ENCODE data around the gene COL13A1.

The COL13A1 gene

DNA sequence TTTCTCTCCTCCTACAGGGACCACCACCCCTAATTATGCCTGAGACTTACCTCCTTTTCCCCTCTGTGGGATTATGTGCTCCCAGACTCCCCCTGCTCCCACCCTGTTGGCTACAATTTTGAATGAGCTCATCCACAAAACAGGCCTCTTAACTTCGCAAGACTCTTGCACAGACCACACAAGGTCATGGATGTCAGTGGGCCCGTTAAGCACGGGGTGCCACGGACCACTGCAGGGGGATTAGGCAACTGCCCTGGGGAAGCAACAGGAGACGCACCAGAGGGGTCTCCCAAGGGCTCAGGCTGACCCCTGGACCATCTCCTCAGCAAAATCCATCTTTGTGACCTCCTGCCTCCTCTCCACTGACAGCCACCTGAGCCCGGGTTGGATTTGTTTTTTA lies 42.1 kb upstream of the COL13A1 start:
- in situ Hi-C loops (cut with HindIII; ENCODE audit: low sequenced_read_pairs) = loop anchor here (5.0 kb wide), 2 partner anchors 47 to 77 kb away; no protein-coding TSS in a partner anchor
- TF ChIP-seq, protein P1, sequence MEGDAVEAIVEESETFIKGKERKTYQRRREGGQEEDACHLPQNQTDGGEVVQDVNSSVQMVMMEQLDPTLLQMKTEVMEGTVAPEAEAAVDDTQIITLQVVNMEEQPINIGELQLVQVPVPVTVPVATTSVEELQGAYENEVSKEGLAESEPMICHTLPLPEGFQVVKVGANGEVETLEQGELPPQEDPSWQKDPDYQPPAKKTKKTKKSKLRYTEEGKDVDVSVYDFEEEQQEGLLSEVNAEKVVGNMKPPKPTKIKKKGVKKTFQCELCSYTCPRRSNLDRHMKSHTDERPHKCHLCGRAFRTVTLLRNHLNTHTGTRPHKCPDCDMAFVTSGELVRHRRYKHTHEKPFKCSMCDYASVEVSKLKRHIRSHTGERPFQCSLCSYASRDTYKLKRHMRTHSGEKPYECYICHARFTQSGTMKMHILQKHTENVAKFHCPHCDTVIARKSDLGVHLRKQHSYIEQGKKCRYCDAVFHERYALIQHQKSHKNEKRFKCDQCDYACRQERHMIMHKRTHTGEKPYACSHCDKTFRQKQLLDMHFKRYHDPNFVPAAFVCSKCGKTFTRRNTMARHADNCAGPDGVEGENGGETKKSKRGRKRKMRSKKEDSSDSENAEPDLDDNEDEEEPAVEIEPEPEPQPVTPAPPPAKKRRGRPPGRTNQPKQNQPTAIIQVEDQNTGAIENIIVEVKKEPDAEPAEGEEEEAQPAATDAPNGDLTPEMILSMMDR (IDR thresholded peaks at IDR 0.05; ENCODE audit: low read depth, low read length, missing control alignments) = no peak
- DNase-seq (ENCODE audit: low read depth) = no peak
- H3K4me3 ChIP-seq (ENCODE audit: low read depth, low read length) = no peak overlapping the region

DNA sequence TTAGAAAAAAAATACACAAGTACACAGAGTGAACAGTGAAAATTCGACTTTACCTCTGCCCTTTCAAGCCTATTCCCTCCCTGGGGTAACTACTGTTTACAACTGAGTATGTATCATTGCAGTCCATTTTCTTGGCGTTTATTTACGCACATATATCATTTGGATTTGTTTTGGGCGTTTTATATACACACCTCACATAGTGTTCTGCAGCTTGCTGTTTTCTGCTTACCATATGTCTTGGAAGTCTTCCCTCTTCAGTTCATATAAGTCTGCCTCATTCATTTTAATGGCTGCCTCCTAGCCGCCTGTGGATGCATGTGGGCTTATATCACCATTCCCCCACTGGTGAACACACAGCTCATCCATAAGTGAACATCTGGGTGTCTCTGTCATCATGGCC lies 41.6 kb upstream of the COL13A1 start:
- TF ChIP-seq, protein P1 (IDR thresholded peaks at IDR 0.05; ENCODE audit: low read depth, low read length, missing control alignments) = no peak
- DNase-seq (ENCODE audit: low read depth) = no peak
- in situ Hi-C loops (cut with HindIII; ENCODE audit: low sequenced_read_pairs) = no loop called here
- no peak overlapping the region for H3K4me3 ChIP-seq (ENCODE audit: low read depth, low read length)

DNA sequence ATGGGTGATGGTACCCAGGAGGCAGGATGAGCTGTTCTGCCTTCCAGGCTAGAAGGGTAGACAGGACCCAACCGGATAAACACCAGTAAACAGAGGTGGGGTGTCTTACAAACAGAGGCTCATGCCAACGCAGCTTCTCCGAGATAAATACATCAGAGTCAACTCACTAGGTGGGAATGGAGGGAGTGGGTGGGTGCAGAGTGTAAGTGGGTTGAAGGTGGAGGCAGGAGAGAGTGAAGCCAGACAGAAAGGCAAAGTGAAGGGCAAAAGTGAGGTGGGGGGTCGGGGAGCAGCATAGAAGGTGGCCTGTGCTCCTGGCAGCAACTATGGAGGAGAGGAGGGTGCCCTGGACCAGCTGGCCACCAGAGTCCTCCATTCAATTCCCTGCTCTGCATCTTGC lies 40.4 kb upstream of the COL13A1 start:
- in situ Hi-C loops (cut with HindIII; ENCODE audit: low sequenced_read_pairs) = no loop called here
- TF ChIP-seq, protein P1 (IDR thresholded peaks at IDR 0.05; ENCODE audit: low read depth, low read length, missing control alignments) = no peak
- no peak for DNase-seq (ENCODE audit: low read depth)
- no peak overlapping the region for H3K4me3 ChIP-seq (ENCODE audit: low read depth, low read length)

DNA sequence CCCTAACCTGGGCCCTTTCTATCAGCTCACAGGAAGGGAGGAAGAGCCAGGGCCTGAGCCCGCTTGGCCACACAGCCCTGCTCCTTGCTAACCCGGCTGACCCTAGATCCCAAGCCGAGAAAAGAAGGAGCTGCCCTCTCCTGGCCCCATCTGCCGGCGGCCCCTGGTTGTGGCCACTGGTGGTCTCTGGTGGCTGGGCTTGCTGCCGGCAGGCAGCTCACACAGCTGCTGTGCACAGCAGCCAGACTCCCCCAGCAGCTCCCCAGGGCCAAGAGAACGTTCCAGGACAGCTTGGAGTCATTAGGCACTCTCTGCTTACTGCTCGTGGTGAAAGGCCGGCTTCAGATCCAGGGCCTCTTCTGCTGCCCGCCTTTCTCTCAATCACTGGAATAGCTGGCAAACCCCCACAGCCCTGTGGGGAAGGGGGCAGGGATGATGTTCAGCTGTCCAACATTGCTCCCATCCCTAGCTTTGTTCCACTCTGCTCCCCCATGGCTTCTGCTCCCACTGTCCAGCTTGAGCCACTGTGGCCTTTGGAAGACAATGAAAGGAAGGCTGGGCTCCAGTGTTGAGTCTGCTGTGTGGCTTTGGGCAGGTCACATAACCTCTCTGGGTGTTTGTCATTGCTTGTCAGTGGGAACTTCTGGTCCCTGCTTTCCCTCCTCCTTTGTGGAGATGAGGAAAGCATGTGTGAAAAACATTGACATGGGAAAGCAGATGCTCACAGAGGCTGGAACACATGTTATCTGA lies 35.4 kb upstream of the COL13A1 start:
- H3K4me3 ChIP-seq (ENCODE audit: low read depth, low read length) = no peak overlapping the region
- no peak for DNase-seq (ENCODE audit: low read depth)
- in situ Hi-C loops (cut with HindIII; ENCODE audit: low sequenced_read_pairs) = no loop called here
- TF ChIP-seq, protein P1 (IDR thresholded peaks at IDR 0.05; ENCODE audit: low read depth, low read length, missing control alignments) = no peak

DNA sequence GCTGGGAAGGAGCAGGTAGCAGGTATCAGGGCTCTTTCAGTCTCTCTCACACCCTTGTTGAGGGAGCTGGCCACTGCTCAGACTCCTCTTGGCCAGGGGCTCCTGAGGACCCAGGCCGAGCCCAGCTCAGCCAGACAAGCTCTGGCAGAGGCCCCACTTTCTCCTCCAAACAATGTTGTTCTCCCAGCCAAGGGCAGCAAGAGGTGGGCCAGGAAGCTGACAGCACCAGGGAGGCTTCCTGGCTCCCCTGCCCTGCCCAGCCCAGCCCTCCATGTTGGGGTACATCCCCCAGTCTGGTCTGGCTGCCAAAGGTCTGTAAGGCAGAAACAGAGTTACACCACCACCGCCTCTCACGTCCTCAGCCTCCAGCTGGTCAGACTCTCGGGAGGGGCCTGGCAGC lies 33.9 kb upstream of the COL13A1 start:
- DNase-seq (ENCODE audit: low read depth) = no peak
- no peak overlapping the region for H3K4me3 ChIP-seq (ENCODE audit: low read depth, low read length)
- TF ChIP-seq, protein P1 (IDR thresholded peaks at IDR 0.05; ENCODE audit: low read depth, low read length, missing control alignments) = no peak
- in situ Hi-C loops (cut with HindIII; ENCODE audit: low sequenced_read_pairs) = no loop called here

DNA sequence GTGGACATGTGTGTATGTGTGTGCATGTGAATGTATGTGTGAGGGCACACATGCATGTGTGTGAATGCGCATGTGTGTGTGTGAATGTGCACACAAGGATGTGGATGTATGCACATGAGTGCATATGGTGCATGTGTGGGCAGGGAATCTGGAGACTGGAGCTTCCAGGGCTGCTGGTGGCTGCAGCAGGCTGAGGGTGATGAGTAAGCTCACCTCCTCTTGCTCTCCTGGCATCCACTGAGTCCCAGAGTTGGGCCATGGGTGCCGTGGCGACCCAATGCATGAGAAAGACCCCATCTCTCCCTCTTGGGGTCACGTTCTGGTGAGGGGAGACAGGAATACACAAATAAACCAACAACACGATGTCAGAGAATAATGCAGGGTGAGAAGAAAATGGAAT lies 33.3 kb upstream of the COL13A1 start:
- TF ChIP-seq, protein P1 (IDR thresholded peaks at IDR 0.05; ENCODE audit: low read depth, low read length, missing control alignments) = no peak
- in situ Hi-C loops (cut with HindIII; ENCODE audit: low sequenced_read_pairs) = no loop called here
- DNase-seq (ENCODE audit: low read depth) = no peak
- no peak overlapping the region for H3K4me3 ChIP-seq (ENCODE audit: low read depth, low read length)
